Measurements from ENCODE around the gene KRTAP5-6.

KRTAP5-6 gene

GRCh38 chr11:1743585-1744136, 46.7 kb downstream of the KRTAP5-6 start:
- Histone ChIP-seq H3K36me3 (ENCODE audit: control insufficient read depth in 1 of 2, insufficient read depth in 2 of 2, low read length in 2 of 2) (peaks cover 0 to 1% of the 10 kb centered on the region in 2 experiments), H3K79me2 (ENCODE audit: control insufficient read depth, insufficient read depth, low read length, poor library complexity) (no peaks in the 10 kb centered on the region), H2BK5ac (ENCODE audit: low read depth, low read length, poor library complexity) (no peak overlapping the region), H3K4ac (ENCODE audit: low read depth, low read length) (no peak overlapping the region), H3K27ac (ENCODE audit: low read depth, low read length) (no peak overlapping the region), H4K8ac (ENCODE audit: low read depth, low read length) (no peak overlapping the region), H4K91ac (ENCODE audit: low read depth, low read length) (no peak overlapping the region), H3K14ac (ENCODE audit: low read length) (no peak overlapping the region), H3K4me3 (ENCODE audit: low read depth, low read length) (no peak overlapping the region), H2BK120ac (ENCODE audit: insufficient read depth, low read length, poor library complexity) (no peak overlapping the region), H3K9me3 (ENCODE audit: insufficient read depth, low read depth, low read length) (peaks cover 27% of the 10 kb centered on the region), H3K79me1 (ENCODE audit: low read length) (no peaks in the 10 kb centered on the region), H4K12ac (ENCODE audit: low read depth, low read length) (no peak overlapping the region), H3K4me2 (ENCODE audit: low read length) (no peak overlapping the region), H2AK5ac (ENCODE audit: low read length) (no peak overlapping the region), H3K9ac (ENCODE audit: low read length) (no peak overlapping the region), H2BK12ac (ENCODE audit: low read length) (no peak overlapping the region), H3K23ac (ENCODE audit: low read length) (no peak overlapping the region), H2AFZ (ENCODE audit: insufficient read depth, low read length, poor library complexity) (no peak overlapping the region), H3K18ac (ENCODE audit: low read length) (no peak overlapping the region), H3K4me1 (ENCODE audit: control insufficient read depth in 1 of 2, insufficient read depth in 2 of 2, low read length in 2 of 2) (no peaks in the 10 kb centered on the region), H3K27me3 (ENCODE audit: insufficient read depth, low read length) (peaks cover 7% of the 10 kb centered on the region)
- no peak for DNase-seq
- no CpG with 5 or more reads among the region's 10 CpGs for WGBS (ENCODE audit: extremely low coverage, insufficient coverage, insufficient read length)

- H3K14ac ChIP-seq (ENCODE audit: low read length): no peak overlapping the region
- WGBS (ENCODE audit: extremely low coverage, insufficient coverage, insufficient read length): no CpG with 5 or more reads among the region's 23 CpGs
- H4K12ac ChIP-seq (ENCODE audit: low read depth, low read length): no peak overlapping the region
Observed at GRCh38 chr11:1744137-1744886, 47.3 kb downstream of the KRTAP5-6 start.

GRCh38 chr11:1744891-1745700, 48.1 kb downstream of the KRTAP5-6 start:
- H4K91ac ChIP-seq (ENCODE audit: low read depth, low read length): no peak overlapping the region
- H3K4ac ChIP-seq (ENCODE audit: low read depth, low read length): no peak overlapping the region
- no peak for DNase-seq
- peaks cover 24% of the 10 kb centered on the region for H3K9me3 ChIP-seq (ENCODE audit: insufficient read depth, low read depth, low read length)
- H4K12ac ChIP-seq (ENCODE audit: low read depth, low read length): no peak overlapping the region
- H3K79me1 ChIP-seq (ENCODE audit: low read length): no peaks in the 10 kb centered on the region
- H2BK12ac ChIP-seq (ENCODE audit: low read length): no peak overlapping the region
- no peak overlapping the region for H2AFZ ChIP-seq (ENCODE audit: insufficient read depth, low read length, poor library complexity)
- peak overlapping the region; percentile 49 for H3K4me3 ChIP-seq (ENCODE audit: low read depth, low read length)
- no peak overlapping the region for H3K27ac ChIP-seq (ENCODE audit: low read depth, low read length)
- H3K4me2 ChIP-seq (ENCODE audit: low read length): no peak overlapping the region
- no peak overlapping the region for H3K9ac ChIP-seq (ENCODE audit: low read length)
- no peaks in the 10 kb centered on the region for H3K4me1 ChIP-seq (ENCODE audit: control insufficient read depth in 1 of 2, insufficient read depth in 2 of 2, low read length in 2 of 2)
- H4K8ac ChIP-seq (ENCODE audit: low read depth, low read length): no peak overlapping the region
- H2BK5ac ChIP-seq (ENCODE audit: low read depth, low read length, poor library complexity): no peak overlapping the region
- WGBS (ENCODE audit: extremely low coverage, insufficient coverage, insufficient read length): no CpG with 5 or more reads among the region's 18 CpGs
- H3K36me3 ChIP-seq (ENCODE audit: control insufficient read depth in 1 of 2, insufficient read depth in 2 of 2, low read length in 2 of 2): peaks cover 0 to 1% of the 10 kb centered on the region in 2 experiments
- H3K27me3 ChIP-seq (ENCODE audit: insufficient read depth, low read length): peaks cover 21% of the 10 kb centered on the region
- no peak overlapping the region for H2AK5ac ChIP-seq (ENCODE audit: low read length)
- no peak overlapping the region for H2BK120ac ChIP-seq (ENCODE audit: insufficient read depth, low read length, poor library complexity)
- H3K18ac ChIP-seq (ENCODE audit: low read length): no peak overlapping the region
- no peaks in the 10 kb centered on the region for H3K79me2 ChIP-seq (ENCODE audit: control insufficient read depth, insufficient read depth, low read length, poor library complexity)
- no peak overlapping the region for H3K14ac ChIP-seq (ENCODE audit: low read length)
- H3K23ac ChIP-seq (ENCODE audit: low read length): peak overlapping the region; percentile 91

More at GRCh38 chr11:1744137-1744886, 47.3 kb downstream of the KRTAP5-6 start:
- no peak overlapping the region for H3K4me2 ChIP-seq (ENCODE audit: low read length)
- no peaks in the 10 kb centered on the region for H3K79me1 ChIP-seq (ENCODE audit: low read length)
- no peak overlapping the region for H3K27ac ChIP-seq (ENCODE audit: low read depth, low read length)
- H4K91ac ChIP-seq (ENCODE audit: low read depth, low read length): no peak overlapping the region
- peak; percentile 36 to 55 for DNase-seq
- no peaks in the 10 kb centered on the region for H3K79me2 ChIP-seq (ENCODE audit: control insufficient read depth, insufficient read depth, low read length, poor library complexity)
- H3K4ac ChIP-seq (ENCODE audit: low read depth, low read length): no peak overlapping the region
- H2AFZ ChIP-seq (ENCODE audit: insufficient read depth, low read length, poor library complexity): no peak overlapping the region
- no peak overlapping the region for H2BK120ac ChIP-seq (ENCODE audit: insufficient read depth, low read length, poor library complexity)
- H2AK5ac ChIP-seq (ENCODE audit: low read length): no peak overlapping the region
- H3K4me3 ChIP-seq (ENCODE audit: low read depth, low read length): no peak overlapping the region
- no peak overlapping the region for H4K8ac ChIP-seq (ENCODE audit: low read depth, low read length)
- no peak overlapping the region for H2BK12ac ChIP-seq (ENCODE audit: low read length)
- H3K36me3 ChIP-seq (ENCODE audit: control insufficient read depth in 1 of 2, insufficient read depth in 2 of 2, low read length in 2 of 2): peaks cover 0 to 1% of the 10 kb centered on the region in 2 experiments
- H3K9me3 ChIP-seq (ENCODE audit: insufficient read depth, low read depth, low read length): peaks cover 27% of the 10 kb centered on the region
- no peak overlapping the region for H3K23ac ChIP-seq (ENCODE audit: low read length)
- no peak overlapping the region for H2BK5ac ChIP-seq (ENCODE audit: low read depth, low read length, poor library complexity)
- peaks cover 14% of the 10 kb centered on the region for H3K27me3 ChIP-seq (ENCODE audit: insufficient read depth, low read length)
- no peak overlapping the region for H3K18ac ChIP-seq (ENCODE audit: low read length)
- no peaks in the 10 kb centered on the region for H3K4me1 ChIP-seq (ENCODE audit: control insufficient read depth in 1 of 2, insufficient read depth in 2 of 2, low read length in 2 of 2)
- no peak overlapping the region for H3K9ac ChIP-seq (ENCODE audit: low read length)

GRCh38 chr11:1745701-1746320, 48.8 kb downstream of the KRTAP5-6 start:
- Histone ChIP-seq H3K27ac (ENCODE audit: low read depth, low read length) (no peak overlapping the region), H4K8ac (ENCODE audit: low read depth, low read length) (no peak overlapping the region), H4K91ac (ENCODE audit: low read depth, low read length) (no peak overlapping the region), H4K12ac (ENCODE audit: low read depth, low read length) (no peak overlapping the region), H3K4me3 (ENCODE audit: low read depth, low read length) (peak overlapping the region; percentile 38), H3K27me3 (ENCODE audit: insufficient read depth, low read length) (peaks cover 24% of the 10 kb centered on the region), H3K4me2 (ENCODE audit: low read length) (no peak overlapping the region), H2BK5ac (ENCODE audit: low read depth, low read length, poor library complexity) (no peak overlapping the region), H3K9me3 (ENCODE audit: insufficient read depth, low read depth, low read length) (peaks cover 24% of the 10 kb centered on the region), H3K79me1 (ENCODE audit: low read length) (no peaks in the 10 kb centered on the region), H2AFZ (ENCODE audit: insufficient read depth, low read length, poor library complexity) (no peak overlapping the region), H2BK120ac (ENCODE audit: insufficient read depth, low read length, poor library complexity) (no peak overlapping the region), H2AK5ac (ENCODE audit: low read length) (no peak overlapping the region), H3K18ac (ENCODE audit: low read length) (no peak overlapping the region), H3K4me1 (ENCODE audit: control insufficient read depth in 1 of 2, insufficient read depth in 2 of 2, low read length in 2 of 2) (no peaks in the 10 kb centered on the region), H3K79me2 (ENCODE audit: control insufficient read depth, insufficient read depth, low read length, poor library complexity) (no peaks in the 10 kb centered on the region), H3K4ac (ENCODE audit: low read depth, low read length) (no peak overlapping the region), H3K14ac (ENCODE audit: low read length) (no peak overlapping the region), H3K9ac (ENCODE audit: low read length) (peak overlapping the region; percentile 6), H2BK12ac (ENCODE audit: low read length) (no peak overlapping the region), H3K36me3 (ENCODE audit: control insufficient read depth in 1 of 2, insufficient read depth in 2 of 2, low read length in 2 of 2) (peaks cover 0 to 1% of the 10 kb centered on the region in 2 experiments), H3K23ac (ENCODE audit: low read length) (peak overlapping the region; percentile 91)
- no peak for DNase-seq
- no CpG with 5 or more reads among the region's 14 CpGs for WGBS (ENCODE audit: extremely low coverage, insufficient coverage, insufficient read length)
